ENCODE measurements around the gene SMIM44.

DNA sequence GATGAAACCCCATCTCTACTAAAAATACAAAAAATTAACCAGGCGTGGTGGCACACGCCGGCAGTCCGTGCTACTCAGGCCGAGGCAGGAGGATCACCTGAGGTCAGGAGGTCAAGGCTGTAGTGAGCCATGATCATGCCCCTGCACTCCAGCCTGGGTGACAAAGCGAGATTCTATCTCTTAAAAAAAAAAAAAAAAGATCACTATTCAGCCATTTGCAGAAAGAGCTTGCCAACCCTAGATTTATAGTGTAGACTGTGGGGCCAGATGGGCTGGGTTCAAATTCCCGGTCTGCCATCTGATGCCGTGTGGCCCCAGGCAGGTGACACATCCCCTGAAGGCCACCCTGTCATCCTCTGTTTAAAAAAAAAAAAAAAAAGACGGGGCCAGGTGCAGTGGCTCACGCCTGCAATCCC lies 31.8 kb downstream of the SMIM44 start:
- TF ChIP-seq, protein P1, sequence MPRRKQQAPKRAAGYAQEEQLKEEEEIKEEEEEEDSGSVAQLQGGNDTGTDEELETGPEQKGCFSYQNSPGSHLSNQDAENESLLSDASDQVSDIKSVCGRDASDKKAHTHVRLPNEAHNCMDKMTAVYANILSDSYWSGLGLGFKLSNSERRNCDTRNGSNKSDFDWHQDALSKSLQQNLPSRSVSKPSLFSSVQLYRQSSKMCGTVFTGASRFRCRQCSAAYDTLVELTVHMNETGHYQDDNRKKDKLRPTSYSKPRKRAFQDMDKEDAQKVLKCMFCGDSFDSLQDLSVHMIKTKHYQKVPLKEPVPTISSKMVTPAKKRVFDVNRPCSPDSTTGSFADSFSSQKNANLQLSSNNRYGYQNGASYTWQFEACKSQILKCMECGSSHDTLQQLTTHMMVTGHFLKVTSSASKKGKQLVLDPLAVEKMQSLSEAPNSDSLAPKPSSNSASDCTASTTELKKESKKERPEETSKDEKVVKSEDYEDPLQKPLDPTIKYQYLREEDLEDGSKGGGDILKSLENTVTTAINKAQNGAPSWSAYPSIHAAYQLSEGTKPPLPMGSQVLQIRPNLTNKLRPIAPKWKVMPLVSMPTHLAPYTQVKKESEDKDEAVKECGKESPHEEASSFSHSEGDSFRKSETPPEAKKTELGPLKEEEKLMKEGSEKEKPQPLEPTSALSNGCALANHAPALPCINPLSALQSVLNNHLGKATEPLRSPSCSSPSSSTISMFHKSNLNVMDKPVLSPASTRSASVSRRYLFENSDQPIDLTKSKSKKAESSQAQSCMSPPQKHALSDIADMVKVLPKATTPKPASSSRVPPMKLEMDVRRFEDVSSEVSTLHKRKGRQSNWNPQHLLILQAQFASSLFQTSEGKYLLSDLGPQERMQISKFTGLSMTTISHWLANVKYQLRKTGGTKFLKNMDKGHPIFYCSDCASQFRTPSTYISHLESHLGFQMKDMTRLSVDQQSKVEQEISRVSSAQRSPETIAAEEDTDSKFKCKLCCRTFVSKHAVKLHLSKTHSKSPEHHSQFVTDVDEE (CRISPR knock-in tag; IDR thresholded peaks at IDR 0.05): no peak
- TF ChIP-seq, protein P2, sequence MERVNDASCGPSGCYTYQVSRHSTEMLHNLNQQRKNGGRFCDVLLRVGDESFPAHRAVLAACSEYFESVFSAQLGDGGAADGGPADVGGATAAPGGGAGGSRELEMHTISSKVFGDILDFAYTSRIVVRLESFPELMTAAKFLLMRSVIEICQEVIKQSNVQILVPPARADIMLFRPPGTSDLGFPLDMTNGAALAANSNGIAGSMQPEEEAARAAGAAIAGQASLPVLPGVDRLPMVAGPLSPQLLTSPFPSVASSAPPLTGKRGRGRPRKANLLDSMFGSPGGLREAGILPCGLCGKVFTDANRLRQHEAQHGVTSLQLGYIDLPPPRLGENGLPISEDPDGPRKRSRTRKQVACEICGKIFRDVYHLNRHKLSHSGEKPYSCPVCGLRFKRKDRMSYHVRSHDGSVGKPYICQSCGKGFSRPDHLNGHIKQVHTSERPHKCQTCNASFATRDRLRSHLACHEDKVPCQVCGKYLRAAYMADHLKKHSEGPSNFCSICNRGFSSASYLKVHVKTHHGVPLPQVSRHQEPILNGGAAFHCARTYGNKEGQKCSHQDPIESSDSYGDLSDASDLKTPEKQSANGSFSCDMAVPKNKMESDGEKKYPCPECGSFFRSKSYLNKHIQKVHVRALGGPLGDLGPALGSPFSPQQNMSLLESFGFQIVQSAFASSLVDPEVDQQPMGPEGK (CRISPR knock-in tag; IDR thresholded peaks at IDR 0.05; ENCODE audit: borderline replicate concordance): no peak

Data from SK-N-SH treated with all-trans-retinoic acid at 6 μM for 48 hours (cell line).